Immature natural killer cell (primary cell): Measurements from ENCODE around the gene PRR13. TPM values are rescaled to one million over a fixed set of nuclear protein-coding genes. Genes with fewer than 3 reads are reported as not detected.

ENCODE experiments used
- DNase-seq, 3 donors: peaks; one replicate each; pipeline ENCODE4 v3.0.0; 2022; ENCODE audit warnings: mixed read lengths in 1 of 3
- H3K27ac Mint-ChIP-seq, 6 donors: one replicate each; pipeline ENCODE4 v1.8.0; 2020; ENCODE audit warnings: mixed read lengths in 6 of 6, mild to moderate bottlenecking in 5 of 6, inconsistent platforms in 4 of 6, moderate library complexity in 3 of 6
- H3K27me3 Mint-ChIP-seq, 3 donors: one replicate each; pipeline ENCODE4 v1.8.0; 2020 to 2021; ENCODE audit warnings: low read depth in 3 of 3, mild to moderate bottlenecking in 3 of 3, mixed read lengths in 3 of 3, moderate library complexity in 3 of 3, inconsistent platforms in 1 of 3
- H3K36me3 Mint-ChIP-seq, 3 donors: one replicate each; pipeline ENCODE4 v1.8.0; 2020; ENCODE audit warnings: mixed read lengths in 3 of 3, inconsistent platforms in 2 of 3, mild to moderate bottlenecking in 2 of 3
- H3K4me1 Mint-ChIP-seq, 2 donors: one replicate each; pipeline ENCODE4 v1.8.0; 2020; ENCODE audit warnings: inconsistent platforms in 2 of 2, mild to moderate bottlenecking in 2 of 2, mixed read lengths in 2 of 2, moderate library complexity in 1 of 2
- H3K4me3 Mint-ChIP-seq, 5 donors: one replicate each; pipeline ENCODE4 v1.8.0; 2020; ENCODE audit warnings: mild to moderate bottlenecking in 5 of 5, mixed read lengths in 5 of 5, inconsistent platforms in 3 of 5, moderate library complexity in 3 of 5
- H3K9me3 Mint-ChIP-seq, 6 donors: one replicate each; pipeline ENCODE4 v1.8.0; 2020; ENCODE audit warnings: mild to moderate bottlenecking in 6 of 6, mixed read lengths in 6 of 6, inconsistent platforms in 4 of 6, moderate library complexity in 3 of 6
- polyA plus RNA-seq, 3 donors: library from polyadenylated mRNA; unstranded; fragments of 300-500 nt; fragmentation: Illumina TruSeq; gene quantifications; one replicate each; pipeline ENCODE4 v1.2.3, GENCODE V29; 2021

PRR13 gene
- polyA plus RNA-seq, 3 donors from 2014 or later = 527 to 1,019 (median 714) TPM

GRCh38 chr12:53483225-53483978, 41.9 kb downstream of the PRR13 start:
- DNase-seq = no peak
- H3K36me3 Mint-ChIP-seq = peaks cover 4 to 28% (median 12%) of the 10 kb centered on the region in 3 donors
- peaks cover 0 to 16% (median 5%) of the 10 kb centered on the region in 3 donors for H3K27me3 Mint-ChIP-seq
- H3K9me3 Mint-ChIP-seq = no peaks in the 10 kb centered on the region
- H3K4me1 Mint-ChIP-seq = peaks cover 11 to 13% of the 10 kb centered on the region in 2 donors
- H3K4me3 Mint-ChIP-seq = no peak overlapping the region
- H3K27ac Mint-ChIP-seq = peak overlapping the region in 3 of 6 donors; percentile 3 to 75 (median 55)

GRCh38 chr12:53483979-53484377, 42.4 kb downstream of the PRR13 start:
- peaks cover 0 to 16% (median 5%) of the 10 kb centered on the region in 3 donors for H3K27me3 Mint-ChIP-seq
- no peaks in the 10 kb centered on the region for H3K9me3 Mint-ChIP-seq
- H3K4me1 Mint-ChIP-seq = peaks cover 11 to 13% of the 10 kb centered on the region in 2 donors
- H3K4me3 Mint-ChIP-seq = no peak overlapping the region
- peak overlapping the region in 5 of 6 donors; percentile 1 to 55 (median 17) for H3K27ac Mint-ChIP-seq
- no peak for DNase-seq
- H3K36me3 Mint-ChIP-seq = peaks cover 4 to 28% (median 12%) of the 10 kb centered on the region in 3 donors

GRCh38 chr12:53484686-53485575, 43.4 kb downstream of the PRR13 start:
- Mint-ChIP-seq H3K27me3 (peaks cover 0 to 13% (median 5%) of the 10 kb centered on the region in 3 donors), H3K27ac (peak overlapping the region in 4 of 6 donors; percentile 45 to 67 (median 55)), H3K36me3 (peaks cover 1 to 23% (median 7%) of the 10 kb centered on the region in 3 donors), H3K4me1 (peaks cover 9 to 11% of the 10 kb centered on the region in 2 donors), H3K9me3 (no peaks in the 10 kb centered on the region), H3K4me3 (no peak overlapping the region)
- no peak for DNase-seq

GRCh38 chr12:53485955-53486735, 44.6 kb downstream of the PRR13 start:
- Mint-ChIP-seq H3K27ac (peak overlapping the region in 5 of 6 donors; percentile 19 to 84 (median 67)), H3K36me3 (peaks cover 0 to 17% (median 7%) of the 10 kb centered on the region in 3 donors), H3K27me3 (peaks cover 0 to 13% (median 4%) of the 10 kb centered on the region in 3 donors), H3K9me3 (no peaks in the 10 kb centered on the region), H3K4me3 (no peak overlapping the region), H3K4me1 (peaks cover 4 to 8% of the 10 kb centered on the region in 2 donors)
- no peak for DNase-seq

- H3K9me3 Mint-ChIP-seq = no peaks in the 10 kb centered on the region
- H3K4me1 Mint-ChIP-seq = peaks cover 6 to 10% of the 10 kb centered on the region in 2 donors
Measured at GRCh38 chr12:53486736-53487487, 45.4 kb downstream of the PRR13 start.

GRCh38 chr12:53489242-53489864, 47.8 kb downstream of the PRR13 start:
- Mint-ChIP-seq H3K9me3 (no peaks in the 10 kb centered on the region), H3K4me3 (no peak overlapping the region), H3K36me3 (peaks cover 0 to 6% (median 0%) of the 10 kb centered on the region in 3 donors), H3K27ac (peak overlapping the region in 4 of 6 donors; percentile 6 to 57 (median 30)), H3K27me3 (peaks cover 3 to 11% (median 6%) of the 10 kb centered on the region in 3 donors), H3K4me1 (peaks cover 25 to 26% of the 10 kb centered on the region in 2 donors)
- DNase-seq = no peak

More at GRCh38 chr12:53486736-53487487, 45.4 kb downstream of the PRR13 start:
- H3K27me3 Mint-ChIP-seq = peaks cover 0 to 12% (median 2%) of the 10 kb centered on the region in 3 donors
- H3K27ac Mint-ChIP-seq = peak overlapping the region in 5 of 6 donors; percentile 19 to 84 (median 67)
- no peak overlapping the region for H3K4me3 Mint-ChIP-seq
- H3K36me3 Mint-ChIP-seq = peaks cover 0 to 15% (median 5%) of the 10 kb centered on the region in 3 donors
- no peak for DNase-seq

- Mint-ChIP-seq H3K4me1 (peaks cover 24 to 28% of the 10 kb centered on the region in 2 donors), H3K9me3 (no peaks in the 10 kb centered on the region), H3K27me3 (peaks cover 7 to 8% (median 7%) of the 10 kb centered on the region in 3 donors), H3K36me3 (no peaks in the 10 kb centered on the region), H3K4me3 (peak overlapping the region; percentile 48 to 92 (median 85)), H3K27ac (peak overlapping the region; percentile 70 to 86 (median 85))
- DNase-seq = no peak
Measured at GRCh38 chr12:53492188-53492587, 50.7 kb downstream of the PRR13 start.

GRCh38 chr12:53492830-53493609, 51.5 kb downstream of the PRR13 start:
- Mint-ChIP-seq H3K36me3 (no peaks in the 10 kb centered on the region), H3K4me1 (peaks cover 26 to 34% of the 10 kb centered on the region in 2 donors), H3K4me3 (peak overlapping the region; percentile 85 to 93 (median 89)), H3K27ac (peak overlapping the region; percentile 73 to 94 (median 88)), H3K27me3 (peaks cover 7 to 8% (median 7%) of the 10 kb centered on the region in 3 donors), H3K9me3 (no peaks in the 10 kb centered on the region)
- DNase-seq = peak; percentile 83 to 85 (median 85)

GRCh38 chr12:53493610-53494391, 52.3 kb downstream of the PRR13 start:
- DNase-seq = no peak
- H3K36me3 Mint-ChIP-seq = no peaks in the 10 kb centered on the region
- peak overlapping the region; percentile 85 to 93 (median 89) for H3K4me3 Mint-ChIP-seq
- H3K27ac Mint-ChIP-seq = peak overlapping the region; percentile 73 to 94 (median 88)
- peaks cover 34 to 42% of the 10 kb centered on the region in 2 donors for H3K4me1 Mint-ChIP-seq
- H3K27me3 Mint-ChIP-seq = peaks cover 7 to 12% (median 7%) of the 10 kb centered on the region in 3 donors
- H3K9me3 Mint-ChIP-seq = no peaks in the 10 kb centered on the region
